NCI-H1930 (cell line): ENCODE data around the gene FGF12.

Experiments
- DNase-seq, 2 experiments: peaks; one replicate each; lab custom pipeline; 2025; lab: John Stamatoyannopoulos, UW

Gene FGF12

DNA sequence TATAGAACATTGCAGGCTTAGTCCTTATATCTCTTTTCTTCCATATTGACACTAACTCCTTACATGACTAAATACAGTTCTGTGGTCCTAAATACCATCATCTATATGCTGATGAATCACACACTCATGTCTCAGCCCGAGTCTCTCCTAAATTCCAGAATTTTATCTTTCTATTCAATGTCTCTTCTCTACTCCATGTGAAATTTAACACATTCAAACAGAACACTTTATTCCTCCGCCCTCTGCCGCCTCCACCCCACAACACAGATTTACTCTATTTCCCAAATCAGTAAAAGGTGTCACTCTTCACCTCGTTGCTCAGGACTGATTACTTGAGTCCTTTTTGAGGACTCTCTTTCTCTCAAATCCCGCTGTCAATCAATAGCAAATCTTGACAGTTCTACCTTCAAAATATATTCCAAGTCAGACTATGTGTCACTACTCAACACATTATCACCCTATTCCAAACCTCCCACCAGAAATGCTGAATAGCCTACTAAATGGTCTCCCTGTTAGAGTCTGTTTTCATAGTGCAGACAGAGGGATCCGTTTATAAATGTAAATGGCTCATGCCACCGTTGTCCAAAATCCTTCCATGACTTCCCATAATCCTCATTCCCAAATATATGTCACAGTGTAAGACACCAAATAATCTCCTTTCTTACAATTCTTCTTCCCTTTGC lies 230.3 kb downstream of the FGF12 start:
- no peak for DNase-seq

- no peak for DNase-seq
Observed at GRCh38 chr3:192494174-192494573, 233.2 kb downstream of the FGF12 start.

DNA sequence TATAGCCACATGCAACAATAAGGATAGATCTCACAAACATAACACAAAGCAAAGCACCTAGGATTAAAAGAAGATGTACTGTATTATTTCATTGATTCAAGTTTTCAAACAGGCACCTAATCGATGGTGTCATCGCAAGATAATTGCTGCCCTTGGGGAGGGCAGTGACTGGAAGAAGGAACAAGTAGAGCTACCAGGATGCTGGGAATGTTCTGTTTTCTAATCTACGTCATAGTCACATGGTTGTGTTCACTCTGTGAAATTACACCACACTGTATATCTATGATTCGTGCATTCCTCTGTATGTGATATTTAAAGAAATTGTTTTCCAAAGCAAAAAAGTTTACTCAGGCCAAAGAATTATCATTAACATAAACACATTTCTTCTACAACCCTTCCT lies 236.6 kb downstream of the FGF12 start:
- no peak for DNase-seq

GRCh38 chr3:192489579-192489978 lies 237.8 kb downstream of the FGF12 start:
- no peak for DNase-seq

DNA sequence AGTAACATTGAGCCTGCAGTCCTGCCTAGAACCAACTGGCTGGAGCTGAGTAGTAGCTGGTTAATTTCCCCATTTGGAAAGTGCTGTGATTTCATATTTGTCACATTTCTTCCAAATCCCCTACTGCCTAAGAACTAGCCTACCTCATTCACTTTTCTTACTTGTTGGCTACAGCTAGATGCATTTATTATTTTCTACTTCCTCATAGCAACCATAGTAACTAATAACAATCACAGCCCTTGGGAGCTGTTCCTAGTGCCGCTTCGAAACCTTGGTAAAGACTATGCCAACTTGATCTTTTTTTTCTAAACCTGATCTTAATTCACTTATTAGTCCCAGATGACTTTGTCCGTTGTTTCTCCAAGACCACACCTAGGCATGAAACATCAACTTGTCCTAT lies 240.3 kb downstream of the FGF12 start:
- DNase-seq: no peak

GRCh38 chr3:192482809-192483208 lies 244.5 kb downstream of the FGF12 start:
- no peak for DNase-seq

DNA sequence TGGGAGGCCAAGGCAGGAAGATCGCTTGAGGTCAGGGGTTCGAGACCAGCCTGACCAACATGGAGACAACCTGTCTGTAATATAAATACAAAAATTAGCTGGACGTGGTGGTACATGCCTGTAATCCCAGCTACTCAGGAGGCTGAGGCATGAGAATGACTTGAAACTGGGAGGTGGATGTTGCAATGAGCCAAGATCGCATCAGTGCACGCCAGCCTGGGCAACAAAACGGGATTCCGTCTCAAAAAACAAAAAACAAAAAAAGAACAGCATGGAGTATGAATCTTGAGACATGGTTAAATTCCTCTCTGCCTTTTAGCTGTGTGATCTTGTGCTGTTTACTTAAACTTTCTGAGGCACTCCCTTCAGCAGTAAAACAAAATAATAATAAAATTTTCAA lies 244.9 kb downstream of the FGF12 start:
- no peak for DNase-seq

- DNase-seq: no peak
Observed at GRCh38 chr3:192481638-192482037, 245.7 kb downstream of the FGF12 start.

DNA sequence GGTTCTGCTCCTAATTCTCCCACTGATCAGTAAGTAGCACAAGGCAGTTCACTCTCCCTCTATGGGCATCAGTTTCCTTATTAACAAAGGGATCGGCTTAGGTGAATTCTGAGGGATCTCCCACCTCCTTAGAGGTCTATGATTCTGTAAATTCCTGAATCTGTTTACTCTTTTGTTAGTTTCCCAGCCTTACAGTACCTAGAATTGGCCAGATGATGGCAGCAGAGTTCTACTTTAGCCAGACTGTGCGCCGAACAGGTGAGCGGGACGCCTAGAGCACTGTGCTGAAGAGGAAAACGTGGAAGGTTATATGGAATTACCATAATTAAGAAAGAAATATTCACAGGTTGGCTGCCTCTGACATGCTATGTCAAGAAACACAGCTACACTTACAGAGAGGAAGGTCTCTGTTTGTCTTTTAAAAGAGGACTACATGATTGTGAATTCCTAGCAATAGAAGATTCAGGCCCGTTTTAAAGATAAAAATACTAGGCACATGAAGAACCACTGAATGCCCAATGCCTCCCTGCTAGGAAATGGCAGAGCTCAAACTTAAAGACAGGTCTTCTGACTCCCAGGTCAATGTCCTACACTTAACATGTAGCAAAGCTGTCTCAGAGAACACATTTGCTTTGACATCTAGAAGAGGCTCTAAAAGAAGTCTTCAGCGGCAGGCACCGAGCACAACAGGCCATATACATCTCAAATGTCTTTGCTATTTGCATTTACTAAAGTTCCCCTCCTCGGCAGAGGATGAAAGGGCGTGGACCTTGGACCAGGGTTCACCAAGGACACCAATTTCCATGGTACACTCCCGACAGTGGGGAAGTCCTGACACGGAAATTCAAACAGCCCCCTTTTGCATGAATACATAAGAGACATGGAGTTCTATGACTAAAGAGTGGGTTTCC lies 259.9 kb downstream of the FGF12 start:
- peak; percentile 7 to 13 for DNase-seq

GRCh38 chr3:192449036-192449435 lies 278.3 kb downstream of the FGF12 start:
- DNase-seq: no peak

DNA sequence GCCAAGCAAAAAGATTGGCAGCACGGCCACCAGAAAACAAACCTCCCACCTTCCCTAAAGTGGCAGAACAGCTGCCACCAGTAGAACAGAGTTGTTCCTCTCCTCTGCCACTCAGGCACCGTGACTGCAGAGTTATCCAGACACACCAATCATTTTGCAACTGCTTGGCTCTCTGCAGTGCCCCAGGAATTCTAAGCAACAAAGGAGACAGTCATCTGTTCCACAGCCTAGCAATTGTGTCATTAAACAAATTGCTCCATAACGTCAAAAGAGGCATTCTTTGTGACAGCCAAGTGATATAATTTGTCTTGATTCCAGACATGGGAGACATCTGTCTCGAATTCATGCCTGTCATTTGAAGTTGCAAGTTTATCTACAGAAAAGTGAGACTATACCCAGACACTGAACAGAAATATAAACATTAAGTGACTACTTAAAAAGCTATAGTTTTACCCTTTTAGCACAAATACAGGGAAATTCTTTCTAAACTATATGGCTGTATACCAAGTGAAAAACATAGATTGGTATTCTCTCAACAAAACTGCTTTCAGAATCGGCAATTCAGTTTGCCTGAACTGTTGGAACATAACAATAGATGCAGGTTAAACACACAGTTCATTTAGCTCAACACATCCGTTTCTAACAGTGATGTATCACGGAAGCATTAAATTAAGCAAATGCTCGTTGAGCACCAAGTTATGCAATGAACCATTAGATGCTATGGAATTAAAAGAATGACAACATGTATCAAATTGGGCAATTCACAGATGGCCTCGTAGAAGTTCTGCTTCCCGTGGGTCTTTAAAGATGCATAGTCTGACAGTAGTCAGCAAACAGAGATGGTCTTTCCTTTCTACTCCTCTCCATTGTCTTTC lies 281.3 kb downstream of the FGF12 start:
- DNase-seq: peak; percentile 23 to 58

- DNase-seq: no peak
Observed at GRCh38 chr3:192444791-192445106, 282.6 kb downstream of the FGF12 start.

DNA sequence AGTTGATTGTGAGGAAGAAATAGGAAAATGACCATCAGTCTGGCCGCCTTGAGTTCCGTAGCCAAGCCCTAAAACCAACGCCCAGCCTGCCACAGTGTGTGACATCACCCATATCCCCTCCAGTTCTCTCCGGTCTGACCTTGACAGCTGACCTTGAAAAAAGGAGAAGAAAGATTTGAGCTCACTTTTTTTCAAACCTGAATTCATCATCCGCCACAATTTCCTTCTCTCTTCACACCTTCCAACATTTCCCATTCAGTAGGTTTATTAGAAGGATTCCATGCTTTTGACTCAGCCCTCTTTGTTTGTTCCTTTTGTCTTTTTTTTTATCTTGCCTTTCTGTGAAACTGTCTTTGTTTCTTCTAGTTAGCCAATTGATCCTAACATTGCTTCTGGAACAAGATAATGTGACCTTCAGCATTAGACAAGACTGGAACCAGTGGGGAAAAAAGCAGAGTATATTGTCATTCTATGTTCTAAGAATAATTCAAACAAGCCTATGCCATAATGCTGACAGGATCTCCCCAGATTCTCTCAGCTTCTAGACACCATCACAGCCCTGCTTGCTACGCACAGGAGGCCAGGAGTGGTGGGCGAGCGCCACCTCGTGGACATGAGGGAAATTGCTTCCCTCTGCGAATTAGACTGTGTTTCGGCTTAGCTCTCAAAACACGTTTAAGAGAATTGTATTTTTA lies 283.1 kb downstream of the FGF12 start:
- DNase-seq: peak; percentile 24 to 38

DNA sequence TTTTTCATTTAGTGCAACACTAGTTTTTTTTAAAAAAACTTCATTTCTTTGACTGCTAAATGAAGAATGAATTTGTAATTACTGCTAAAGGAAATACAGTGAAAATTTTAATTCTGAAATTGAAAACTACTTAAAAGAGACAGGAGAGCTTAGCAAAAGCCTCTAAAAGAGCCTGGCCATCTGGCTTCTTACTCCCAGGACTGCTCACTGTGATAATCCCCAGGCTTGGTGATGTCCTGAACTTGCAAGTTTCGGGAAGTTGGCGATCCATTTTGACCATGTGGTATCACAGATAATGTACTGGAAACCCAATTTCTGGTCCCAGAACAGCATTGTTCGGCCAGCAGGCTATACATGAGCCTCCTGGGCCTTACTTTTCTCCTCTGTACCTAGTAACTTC lies 292.1 kb downstream of the FGF12 start:
- no peak for DNase-seq

GRCh38 chr3:192434186-192434585 lies 293.2 kb downstream of the FGF12 start:
- DNase-seq: no peak

GRCh38 chr3:192433704-192434103 lies 293.6 kb downstream of the FGF12 start:
- no peak for DNase-seq

- no peak for DNase-seq
Observed at GRCh38 chr3:192422997-192423342, 304.4 kb downstream of the FGF12 start.

- no peak for DNase-seq
Observed at GRCh38 chr3:192422321-192422996, 304.9 kb downstream of the FGF12 start.

GRCh38 chr3:192419312-192419711 lies 308.0 kb downstream of the FGF12 start:
- no peak for DNase-seq

- DNase-seq: no peak
Observed at GRCh38 chr3:192417559-192418055, 309.7 kb downstream of the FGF12 start.

GRCh38 chr3:192417017-192417416 lies 310.3 kb downstream of the FGF12 start:
- no peak for DNase-seq
